Neural cell (in vitro differentiated cells): ENCODE data around the gene TRIM10.

Source experiments
- CTCF ChIP-seq: fragments of 450-650 bp; IDR thresholded peaks from 2 replicates; pipeline ENCODE4 v1.5.1; 2014; ENCODE audit warnings: antibody characterized with exemption, mild to moderate bottlenecking, moderate library complexity; ENCODE audit not compliant: poor library complexity, severe bottlenecking
- EP300 ChIP-seq: fragments of 450-650 bp; conservative IDR thresholded peaks from 2 replicates; pipeline ENCODE4 v1.6.1; 2014; ENCODE audit warnings: antibody characterized with exemption, mild to moderate bottlenecking, moderate library complexity; ENCODE audit not compliant: poor library complexity, severe bottlenecking
- EZH2 ChIP-seq: fragments of 200-600, 300-800 bp; shearing (Covaris generic), sonication (generic); IDR thresholded peaks from 2 replicates; pipeline ENCODE4 v1.6.1; 2014; ENCODE audit warnings: antibody characterized with exemption, low read length, borderline replicate concordance, mild to moderate bottlenecking; ENCODE audit not compliant: insufficient read depth, poor library complexity, severe bottlenecking
- POLR2AphosphoS5 ChIP-seq: IDR thresholded peaks from 2 replicates; pipeline ENCODE4 v1.6.1; 2012
- RAD21 ChIP-seq: fragments of 450-650 bp; conservative IDR thresholded peaks from 2 replicates; pipeline ENCODE4 v1.6.1; 2014; ENCODE audit warnings: antibody characterized with exemption, mild to moderate bottlenecking, moderate library complexity
- SMC3 ChIP-seq: fragments of 450-650 bp; conservative IDR thresholded peaks from 2 replicates; pipeline ENCODE4 v1.6.1; 2014; ENCODE audit warnings: antibody characterized with exemption, mild to moderate bottlenecking, moderate library complexity; ENCODE audit not compliant: poor library complexity
- TAF1 ChIP-seq: IDR thresholded peaks from 2 replicates; pipeline ENCODE4 v1.6.1; 2012; ENCODE audit warnings: low read depth
- TF ChIP-seq, protein P1 (sequence below): IDR thresholded peaks from 2 replicates; pipeline ENCODE4 v1.6.1; 2012; ENCODE audit warnings: borderline replicate concordance

DNA sequence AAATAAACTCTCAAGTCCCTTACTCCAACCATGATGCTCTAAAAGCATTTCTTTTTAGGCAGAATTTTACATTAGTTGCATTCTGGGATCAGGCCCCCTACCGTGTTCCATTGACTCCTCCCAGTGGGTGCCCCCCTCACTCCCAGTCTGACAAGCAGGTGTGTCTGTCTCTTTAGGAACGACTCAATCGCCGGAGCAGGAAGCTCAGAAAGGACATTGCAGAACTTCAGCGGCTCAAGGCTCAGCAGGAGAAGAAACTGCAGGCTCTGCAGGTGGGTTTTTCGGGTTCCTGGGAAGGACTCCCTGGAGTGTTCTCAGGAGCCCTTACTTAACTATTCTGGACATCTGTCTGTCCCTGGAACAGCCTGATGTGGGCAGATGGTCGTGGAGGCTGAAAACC, 15.2 kb downstream of the TRIM10 start:
- TF ChIP-seq CTCF (no peak), POLR2AphosphoS5 (no peak), EZH2 (no peak), EP300 (no peak), SMC3 (no peak), RAD21 (no peak), TAF1 (no peak)
- TF ChIP-seq, protein P1, sequence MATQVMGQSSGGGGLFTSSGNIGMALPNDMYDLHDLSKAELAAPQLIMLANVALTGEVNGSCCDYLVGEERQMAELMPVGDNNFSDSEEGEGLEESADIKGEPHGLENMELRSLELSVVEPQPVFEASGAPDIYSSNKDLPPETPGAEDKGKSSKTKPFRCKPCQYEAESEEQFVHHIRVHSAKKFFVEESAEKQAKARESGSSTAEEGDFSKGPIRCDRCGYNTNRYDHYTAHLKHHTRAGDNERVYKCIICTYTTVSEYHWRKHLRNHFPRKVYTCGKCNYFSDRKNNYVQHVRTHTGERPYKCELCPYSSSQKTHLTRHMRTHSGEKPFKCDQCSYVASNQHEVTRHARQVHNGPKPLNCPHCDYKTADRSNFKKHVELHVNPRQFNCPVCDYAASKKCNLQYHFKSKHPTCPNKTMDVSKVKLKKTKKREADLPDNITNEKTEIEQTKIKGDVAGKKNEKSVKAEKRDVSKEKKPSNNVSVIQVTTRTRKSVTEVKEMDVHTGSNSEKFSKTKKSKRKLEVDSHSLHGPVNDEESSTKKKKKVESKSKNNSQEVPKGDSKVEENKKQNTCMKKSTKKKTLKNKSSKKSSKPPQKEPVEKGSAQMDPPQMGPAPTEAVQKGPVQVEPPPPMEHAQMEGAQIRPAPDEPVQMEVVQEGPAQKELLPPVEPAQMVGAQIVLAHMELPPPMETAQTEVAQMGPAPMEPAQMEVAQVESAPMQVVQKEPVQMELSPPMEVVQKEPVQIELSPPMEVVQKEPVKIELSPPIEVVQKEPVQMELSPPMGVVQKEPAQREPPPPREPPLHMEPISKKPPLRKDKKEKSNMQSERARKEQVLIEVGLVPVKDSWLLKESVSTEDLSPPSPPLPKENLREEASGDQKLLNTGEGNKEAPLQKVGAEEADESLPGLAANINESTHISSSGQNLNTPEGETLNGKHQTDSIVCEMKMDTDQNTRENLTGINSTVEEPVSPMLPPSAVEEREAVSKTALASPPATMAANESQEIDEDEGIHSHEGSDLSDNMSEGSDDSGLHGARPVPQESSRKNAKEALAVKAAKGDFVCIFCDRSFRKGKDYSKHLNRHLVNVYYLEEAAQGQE: no peak
